HG03565 (cell line): Measurements from ENCODE around the gene TST.

ENCODE experiments used
- ATAC-seq: cut with Tn5 transposase; IDR thresholded peaks from one replicate; pipeline ENCODE4 v1.9.1; 2021; ENCODE audit warnings: mild to moderate bottlenecking, moderate library complexity; ENCODE audit not compliant: unreplicated experiment

Gene TST

DNA sequence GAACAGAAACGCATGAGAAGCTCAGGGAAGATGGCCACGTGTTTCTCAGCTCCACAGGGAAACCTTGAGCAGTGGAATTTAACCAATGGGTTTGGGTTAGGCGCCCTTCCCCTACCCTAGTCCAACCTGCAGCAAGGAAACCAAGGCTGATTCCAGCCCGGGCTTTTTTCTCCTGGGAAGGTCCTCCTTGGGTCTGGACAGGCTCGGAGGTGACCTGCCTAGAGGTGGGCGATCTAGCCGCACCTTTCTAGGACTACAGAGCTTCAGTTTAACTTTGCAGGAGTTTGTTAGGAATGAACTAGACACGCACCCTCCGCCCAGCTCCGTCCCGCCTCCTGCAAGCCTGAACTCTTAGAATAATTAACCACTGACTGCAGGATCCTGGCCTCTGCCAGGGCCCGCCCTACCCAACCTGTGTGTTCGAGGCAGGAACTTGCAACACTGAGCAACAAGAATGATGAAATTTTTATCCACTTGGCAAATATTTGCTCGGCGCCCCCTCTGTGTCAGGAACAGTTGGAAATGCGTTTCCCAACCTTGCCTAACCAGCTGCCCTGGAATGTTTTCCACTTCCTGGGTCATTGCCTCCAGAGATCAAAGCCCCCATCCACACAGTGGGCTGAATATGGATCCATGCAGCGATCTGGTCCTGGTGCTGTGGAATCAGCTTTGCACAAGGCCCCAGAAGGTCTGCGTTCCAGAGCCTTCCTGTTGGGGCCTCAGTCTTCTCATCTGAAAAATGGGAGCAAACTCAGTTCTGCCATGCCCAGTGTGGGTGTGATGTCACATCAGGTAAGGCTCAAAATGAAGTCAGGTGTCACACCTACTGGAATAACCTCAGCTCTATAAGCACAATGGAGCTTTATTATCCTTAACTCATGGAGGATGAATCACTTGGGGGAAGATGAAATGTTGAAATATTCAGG lies 13.6 kb upstream of the TST start:
- ATAC-seq: no peak

DNA sequence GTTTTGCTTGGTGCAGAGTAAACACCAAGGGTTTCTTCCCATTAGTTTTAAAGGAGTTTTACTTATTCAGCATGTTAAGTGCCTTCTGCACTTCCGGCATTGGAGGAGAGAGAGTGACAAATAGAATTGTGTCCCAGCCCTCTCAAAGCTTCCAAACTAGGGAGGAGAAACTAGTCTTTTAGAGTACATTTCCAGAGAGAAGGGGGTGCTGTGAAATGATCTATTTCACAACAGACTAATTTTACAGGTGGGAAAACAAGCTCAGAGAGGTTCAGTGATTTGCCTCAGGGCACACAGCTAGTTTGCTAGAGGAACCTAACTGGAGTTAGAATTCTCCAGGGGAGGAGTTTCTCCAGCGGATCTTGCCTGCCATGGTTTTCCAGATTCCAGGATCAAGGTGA lies 12.9 kb upstream of the TST start:
- ATAC-seq: no peak

DNA sequence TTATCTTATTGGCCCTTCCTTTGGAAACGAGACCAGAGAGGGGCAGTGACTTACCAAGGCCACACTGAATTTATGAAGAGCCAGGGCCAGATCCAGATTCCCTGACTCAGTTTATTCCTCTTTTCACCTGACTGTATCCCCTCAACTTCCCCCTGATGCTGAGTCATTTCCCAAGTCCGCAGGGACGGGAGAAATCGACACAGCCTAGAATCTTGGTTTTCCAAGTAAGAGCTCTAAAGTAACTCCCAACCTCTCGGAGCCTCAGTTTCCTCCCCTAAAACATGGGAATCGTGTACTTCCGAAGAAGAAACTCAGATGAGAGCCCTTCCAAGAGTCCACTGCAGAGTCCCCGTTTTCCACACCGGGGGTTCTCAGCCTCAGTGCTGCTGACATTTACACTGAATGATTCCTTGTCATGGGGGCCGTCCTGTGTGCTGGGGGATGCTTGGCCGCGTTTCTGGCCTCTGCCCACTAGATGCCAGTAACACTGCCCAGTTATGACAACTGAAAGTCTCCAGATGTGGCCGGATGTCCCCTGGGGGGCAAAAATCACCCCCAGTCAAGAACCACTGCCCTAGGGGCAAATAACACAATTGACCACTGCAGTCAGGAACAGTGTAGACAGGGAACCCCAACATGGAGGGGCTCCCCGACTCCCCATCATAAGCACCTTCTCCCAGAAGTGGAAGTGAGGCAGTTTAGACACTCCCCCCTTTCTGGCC lies 11.5 kb upstream of the TST start:
- ATAC-seq: no peak

DNA sequence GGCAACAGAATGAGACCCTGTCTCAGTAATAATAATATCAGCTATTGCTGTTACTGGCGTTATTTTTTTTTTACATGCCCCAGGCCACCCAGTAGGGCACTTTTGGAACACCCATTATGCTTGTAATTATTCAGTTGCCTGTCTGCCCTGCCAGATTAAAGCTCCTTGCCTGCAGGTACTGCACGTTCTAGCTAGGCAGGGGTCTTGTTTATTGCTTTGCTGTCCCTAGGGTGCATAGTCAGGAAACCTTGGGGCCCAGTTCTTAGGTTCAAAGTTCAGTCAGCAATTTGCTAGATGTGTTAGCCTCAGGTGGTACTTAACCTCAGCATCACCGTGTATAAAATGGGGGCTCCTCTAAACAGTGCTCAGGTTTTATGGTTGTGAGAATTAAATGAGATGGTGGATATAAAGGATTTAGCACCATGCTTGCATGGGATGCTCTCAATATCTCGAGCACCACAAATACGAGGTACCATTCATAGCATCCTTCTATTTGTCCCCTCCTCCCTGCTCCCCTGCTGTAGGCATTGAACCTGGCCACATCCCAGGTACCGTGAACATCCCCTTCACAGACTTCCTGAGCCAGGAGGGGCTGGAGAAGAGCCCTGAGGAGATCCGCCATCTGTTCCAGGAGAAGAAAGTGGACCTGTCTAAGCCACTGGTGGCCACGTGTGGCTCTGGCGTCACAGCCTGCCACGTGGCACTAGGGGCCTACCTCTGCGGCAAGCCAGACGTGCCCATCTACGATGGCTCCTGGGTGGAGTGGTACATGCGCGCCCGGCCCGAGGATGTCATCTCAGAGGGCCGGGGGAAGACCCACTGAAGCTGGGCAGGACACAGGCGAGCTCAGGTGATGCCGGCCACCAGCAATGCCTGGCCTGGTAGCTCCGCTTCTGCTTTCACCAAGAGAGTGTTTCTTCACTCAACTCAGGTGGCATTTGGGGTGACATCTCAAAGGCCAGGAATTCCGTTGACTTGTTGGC lies 9.7 kb upstream of the TST start:
- ATAC-seq: no peak

DNA sequence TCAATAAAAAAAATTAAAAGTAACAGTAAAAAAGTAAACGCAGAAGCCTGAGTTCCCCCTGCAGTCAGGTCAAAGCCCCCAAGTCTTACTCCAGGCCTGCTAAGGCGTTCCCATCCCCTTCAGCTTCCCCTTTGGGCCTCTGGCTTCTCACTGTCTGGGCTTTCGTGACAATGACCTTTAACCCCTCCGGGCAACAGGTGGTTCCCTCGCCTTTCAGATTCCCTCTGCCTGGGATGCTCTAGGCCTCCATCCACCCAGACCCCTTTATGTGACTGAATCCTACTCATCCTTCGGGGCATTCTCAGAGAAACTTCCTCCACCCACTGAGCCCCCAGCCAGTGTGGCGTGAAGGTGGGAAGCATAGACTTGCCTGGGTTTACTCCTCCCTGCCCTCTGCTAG lies 8.3 kb upstream of the TST start:
- ATAC-seq: no peak

DNA sequence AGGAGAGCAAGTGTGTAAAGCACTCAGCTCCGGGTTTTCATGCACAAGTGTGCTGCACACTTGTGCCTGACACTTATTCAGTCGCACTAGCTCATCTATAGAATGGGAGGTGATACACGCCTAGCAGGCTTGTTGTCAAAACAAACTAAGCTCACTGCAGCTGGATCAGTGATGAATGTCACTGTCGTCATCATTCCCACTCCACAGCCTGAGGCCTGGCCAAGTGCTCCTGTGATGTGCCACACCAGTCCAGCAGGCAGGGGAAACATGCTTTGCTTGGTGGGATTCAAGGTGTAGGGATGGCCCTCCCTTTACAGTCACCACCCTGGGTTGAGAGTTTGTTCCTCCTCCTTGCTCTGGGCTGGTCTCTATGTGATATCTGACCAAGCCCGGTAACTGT lies 7.1 kb upstream of the TST start:
- no peak for ATAC-seq

DNA sequence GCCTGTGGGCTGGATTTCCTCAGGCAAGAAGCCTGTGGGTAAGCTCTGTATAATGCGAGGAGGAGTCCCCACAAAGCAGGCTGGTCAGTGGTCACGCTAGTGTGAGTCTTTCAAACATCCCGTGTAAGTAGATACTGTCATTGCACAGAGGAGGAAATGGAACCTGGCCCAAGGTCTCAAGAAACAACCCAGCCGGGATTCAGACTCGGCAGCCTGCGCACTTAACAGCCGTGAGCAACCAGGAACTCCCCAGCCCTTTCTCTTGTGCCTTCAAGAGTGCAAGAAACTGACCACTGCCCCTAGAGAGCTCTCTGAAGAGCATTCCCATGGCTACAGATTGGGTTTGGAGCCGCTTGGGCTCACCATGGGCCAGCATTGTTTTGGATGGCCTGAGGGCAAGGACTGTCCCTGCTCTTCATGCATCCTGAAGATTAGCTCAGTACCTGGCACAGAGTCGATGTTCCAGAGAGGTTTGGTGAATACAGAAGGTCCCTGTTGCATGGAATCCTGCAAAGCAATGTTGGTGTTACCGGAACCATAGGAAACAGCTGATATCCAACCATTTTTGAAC lies 6.3 kb upstream of the TST start:
- ATAC-seq: no peak

DNA sequence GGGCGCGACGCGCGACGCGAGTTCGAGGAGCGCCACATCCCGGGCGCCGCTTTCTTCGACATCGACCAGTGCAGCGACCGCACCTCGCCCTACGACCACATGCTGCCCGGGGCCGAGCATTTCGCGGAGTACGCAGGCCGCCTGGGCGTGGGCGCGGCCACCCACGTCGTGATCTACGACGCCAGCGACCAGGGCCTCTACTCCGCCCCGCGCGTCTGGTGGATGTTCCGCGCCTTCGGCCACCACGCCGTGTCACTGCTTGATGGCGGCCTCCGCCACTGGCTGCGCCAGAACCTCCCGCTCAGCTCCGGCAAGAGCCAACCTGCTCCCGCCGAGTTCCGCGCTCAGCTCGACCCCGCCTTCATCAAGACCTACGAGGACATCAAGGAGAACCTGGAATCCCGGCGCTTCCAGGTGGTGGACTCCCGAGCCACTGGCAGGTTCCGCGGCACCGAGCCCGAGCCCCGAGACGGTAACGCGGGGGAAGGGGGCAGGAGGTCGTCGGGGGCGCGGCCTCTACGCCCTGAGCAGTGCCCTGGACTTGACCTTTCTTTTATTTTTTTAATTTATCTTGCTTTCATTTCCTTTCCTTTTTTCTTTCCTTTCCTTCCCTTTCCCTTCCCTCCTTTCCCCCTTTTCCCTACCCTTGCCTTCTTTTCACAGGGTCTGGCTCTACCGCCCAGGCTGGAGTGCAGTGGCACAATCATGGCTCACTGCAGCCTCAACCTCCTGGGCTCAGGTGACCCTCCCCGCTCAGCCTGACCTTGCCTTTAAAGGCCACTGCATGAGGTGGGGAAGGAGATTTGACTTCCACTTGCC lies 5.3 kb upstream of the TST start:
- no peak for ATAC-seq

DNA sequence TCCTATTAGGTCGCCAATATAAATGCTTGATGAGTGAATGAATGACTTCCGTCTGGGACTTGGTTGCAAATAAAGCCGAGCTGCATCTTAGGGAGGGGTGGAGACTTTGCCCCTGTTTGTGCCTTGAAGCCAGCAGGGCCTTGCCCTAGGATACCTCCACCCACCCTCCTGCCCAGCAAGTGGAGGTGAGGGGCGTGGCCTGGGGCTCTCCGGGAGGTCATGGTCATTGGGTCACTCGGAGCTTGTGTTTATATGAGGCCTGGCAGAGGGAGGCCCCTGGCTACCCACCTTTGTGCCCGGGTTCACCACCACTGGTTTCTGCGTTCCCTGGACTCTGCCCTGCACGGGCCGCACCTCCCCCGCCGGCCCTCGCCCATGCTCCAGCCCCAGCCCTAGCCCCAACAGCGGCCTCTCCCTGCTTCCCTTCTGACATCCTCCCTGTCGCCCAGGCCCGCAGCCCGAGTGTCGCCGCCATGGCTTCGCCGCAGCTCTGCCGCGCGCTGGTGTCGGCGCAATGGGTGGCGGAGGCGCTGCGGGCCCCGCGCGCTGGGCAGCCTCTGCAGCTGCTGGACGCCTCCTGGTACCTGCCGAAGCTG lies 4.6 kb upstream of the TST start:
- no peak for ATAC-seq

DNA sequence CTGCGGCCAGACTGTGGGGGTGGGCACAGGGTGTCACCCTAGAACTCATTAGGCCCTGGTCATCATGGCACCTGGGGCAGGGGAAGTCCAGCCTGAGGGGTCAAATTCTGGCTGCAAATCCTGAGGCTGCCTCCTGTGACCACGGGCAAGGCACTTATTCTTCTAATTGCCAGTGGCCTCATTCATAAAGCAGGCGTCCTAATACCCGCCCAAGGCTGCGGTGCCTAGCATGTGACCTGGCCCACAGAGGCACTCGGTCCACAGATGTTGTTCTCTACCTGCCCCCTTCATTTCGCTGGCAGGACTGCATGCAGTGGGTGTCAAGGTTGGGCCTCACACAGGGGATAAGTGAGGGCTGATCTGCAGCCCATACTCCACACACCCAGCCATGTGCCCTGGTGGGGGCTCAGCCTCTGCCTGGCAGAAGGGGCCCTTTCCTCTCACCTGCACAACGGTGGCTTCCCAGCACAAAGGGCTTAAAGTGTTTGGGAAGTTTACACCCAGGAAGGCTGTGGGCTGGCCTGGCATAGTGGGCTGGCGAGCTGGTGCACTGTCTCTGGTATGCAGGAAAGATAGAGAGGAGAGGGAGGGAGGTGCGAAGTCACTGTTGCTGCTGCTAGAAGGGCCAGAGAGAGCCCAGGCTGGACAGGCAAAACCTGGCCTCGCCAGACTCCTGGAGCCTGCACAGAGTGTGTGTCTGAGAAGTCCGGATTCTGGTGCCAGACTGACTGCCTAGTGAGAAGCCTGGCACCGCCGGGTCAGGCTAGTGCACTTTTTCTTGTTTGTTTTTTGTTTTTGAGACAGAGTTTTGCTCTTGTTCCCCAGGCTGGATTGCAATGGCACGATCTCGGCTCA lies 3.5 kb upstream of the TST start:
- ATAC-seq: no peak

DNA sequence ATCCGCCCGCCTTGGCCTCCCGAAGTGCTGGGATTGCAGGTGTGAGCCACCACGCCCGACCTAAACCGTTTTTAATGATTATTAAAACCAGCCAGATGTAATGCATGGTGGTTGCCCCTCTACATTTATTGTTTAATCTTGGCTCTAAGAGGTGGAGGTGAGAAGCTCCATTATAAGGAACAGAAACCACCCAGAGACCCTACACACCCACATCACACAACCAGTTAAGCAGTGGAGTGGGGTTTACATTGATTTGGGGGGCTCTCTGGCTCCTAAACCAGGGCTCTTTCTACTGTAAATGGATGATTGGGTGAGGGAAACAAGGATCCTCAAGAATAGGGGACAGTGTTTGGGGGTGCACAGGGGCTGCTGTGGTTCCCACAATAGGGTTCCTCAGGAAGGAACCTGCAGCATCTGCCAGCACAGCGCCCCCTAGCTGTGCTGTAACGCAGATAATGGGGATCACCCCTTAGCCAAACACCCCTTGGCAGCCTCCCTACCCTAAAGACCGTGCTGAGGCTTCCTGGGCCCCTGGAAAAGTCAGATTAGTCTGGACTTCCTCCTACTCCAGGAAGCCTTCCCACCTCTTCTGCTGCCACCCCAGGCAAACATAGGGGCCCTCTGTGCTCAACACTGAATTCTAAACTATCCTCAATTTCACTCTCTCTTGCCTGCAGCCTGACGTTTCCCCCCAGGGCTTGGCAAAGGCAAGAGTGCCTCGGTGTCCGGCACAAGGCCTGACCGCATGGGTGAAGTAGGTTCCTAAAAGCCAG lies 2.6 kb upstream of the TST start:
- no peak for ATAC-seq

DNA sequence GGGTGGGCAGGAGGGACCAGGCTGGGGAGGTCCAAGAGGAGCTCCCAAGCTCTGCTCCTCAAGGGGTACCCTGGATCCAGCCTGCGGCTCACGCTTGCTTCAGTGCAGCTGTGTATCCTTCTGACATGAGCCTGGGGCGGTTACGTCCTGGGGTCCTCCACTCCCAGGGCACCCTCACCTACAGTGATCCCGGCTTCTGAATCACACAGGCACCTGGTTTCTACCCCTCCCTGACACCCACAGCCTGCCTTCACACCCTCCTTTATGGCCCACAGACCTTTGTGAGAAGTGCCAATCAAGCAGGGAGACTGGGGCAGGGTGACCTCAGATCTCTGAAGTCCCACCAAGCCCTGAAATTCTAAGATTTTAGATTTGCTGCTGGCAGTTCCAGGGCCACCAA lies 1.8 kb upstream of the TST start:
- ATAC-seq: no peak

DNA sequence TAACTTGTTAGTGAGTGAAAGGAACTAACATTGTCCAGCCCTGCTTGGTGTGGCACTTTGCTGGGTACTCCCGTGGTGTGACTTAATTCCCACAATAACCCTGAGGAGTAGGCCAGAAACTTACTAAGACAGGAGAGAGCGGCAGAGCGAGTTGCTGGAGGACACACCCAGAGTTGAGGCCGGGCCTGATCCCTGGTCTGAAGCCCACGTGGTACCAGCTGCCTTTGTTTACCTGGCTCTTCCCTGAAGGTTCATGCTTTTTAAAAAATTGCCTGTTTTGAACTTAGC lies 889 bp upstream of the TST start:
- no peak for ATAC-seq

DNA sequence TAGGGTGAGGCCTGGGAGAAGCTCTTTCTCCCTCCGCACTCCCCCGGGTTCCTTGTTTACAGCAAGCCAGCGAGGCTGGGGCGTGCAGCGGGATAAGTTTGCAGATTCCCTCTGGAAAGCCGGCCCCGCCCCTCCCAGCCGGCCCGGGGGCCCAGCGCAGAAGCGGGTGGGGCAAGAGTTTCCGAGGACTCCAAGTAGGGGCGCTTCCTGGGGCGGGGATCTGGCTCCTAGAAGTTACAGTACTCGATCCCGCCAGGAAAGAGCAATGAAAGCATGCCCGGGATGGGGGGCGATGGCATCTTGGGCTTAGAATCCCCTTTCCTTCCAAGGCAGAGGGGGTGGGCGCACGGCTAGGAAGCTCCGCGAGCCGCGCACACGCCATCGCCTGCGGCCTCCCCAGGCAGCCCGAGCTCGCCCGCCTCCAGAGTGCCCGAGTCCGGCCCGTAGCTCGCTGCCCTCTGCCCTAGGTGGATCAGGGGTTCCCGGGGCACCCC lies 385 bp downstream of the TST start:
- ATAC-seq: no peak

DNA sequence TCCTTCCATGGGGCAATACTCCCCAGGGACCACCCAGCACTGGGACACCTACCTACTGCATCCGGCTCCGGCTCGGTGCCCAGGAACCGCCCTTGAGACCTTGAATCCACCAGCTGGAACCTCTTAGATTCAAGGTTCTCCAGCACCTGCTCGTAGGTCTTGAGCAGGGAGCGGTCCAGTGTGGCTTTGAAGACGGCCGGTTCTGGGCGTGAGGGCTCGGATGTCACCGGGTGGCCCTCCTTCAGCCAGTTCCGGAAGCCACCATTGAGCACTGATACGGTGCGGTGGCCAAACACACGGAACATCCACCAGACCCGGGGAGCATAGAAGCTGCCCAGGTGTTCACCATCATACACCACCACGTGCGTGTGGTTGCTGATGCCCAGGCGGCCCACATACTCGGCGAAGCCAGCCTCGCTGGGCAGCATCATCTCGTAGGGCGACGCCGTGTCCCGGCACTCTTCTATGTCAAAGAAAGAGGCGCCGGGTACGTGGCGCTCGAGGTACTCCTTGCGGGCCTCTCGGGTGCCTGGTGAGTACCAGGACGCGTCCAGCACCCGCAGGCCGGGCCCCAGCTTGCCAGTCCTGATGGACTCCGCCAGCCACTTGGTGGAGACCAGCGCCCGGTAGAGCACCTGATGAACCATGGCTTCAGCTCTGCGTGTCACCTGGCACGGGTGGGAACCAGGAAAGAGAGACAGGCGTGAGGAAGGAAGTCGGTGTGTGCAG lies 997 bp downstream of the TST start:
- ATAC-seq: no peak

DNA sequence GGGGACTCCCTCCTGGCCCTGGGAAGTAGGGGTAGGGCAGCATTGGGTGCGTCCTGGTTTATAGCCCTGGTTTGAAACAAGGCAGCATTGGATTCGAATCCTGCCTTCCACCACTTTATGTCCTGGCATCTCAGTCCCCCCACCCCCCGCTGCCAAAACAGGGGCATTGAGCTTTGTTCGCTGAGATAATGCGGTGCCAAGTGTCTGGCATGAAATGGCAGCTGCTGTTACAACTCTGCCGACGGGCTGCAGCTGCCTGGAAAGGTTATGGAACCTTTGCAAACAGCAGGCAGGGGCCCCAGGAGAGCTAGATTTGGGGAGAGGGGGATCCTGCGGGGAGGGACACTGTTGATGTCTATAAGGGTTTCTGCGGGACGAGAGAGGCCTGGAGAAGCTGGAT lies 1.9 kb downstream of the TST start:
- ATAC-seq: no peak
